Measurements from ENCODE around the gene ACTR5. TPM values are rescaled to one million over a fixed set of nuclear protein-coding genes. Genes with fewer than 3 reads are reported as not detected.
"Not testable (repeated sequence)": the region's sequence is repeated elsewhere in the genome, so short reads cannot be mapped to it uniquely, and the experiment has no call there.

ACTR5 gene
- total RNA-seq, 1 donor from 2014 or later = 3.0 TPM

DNA sequence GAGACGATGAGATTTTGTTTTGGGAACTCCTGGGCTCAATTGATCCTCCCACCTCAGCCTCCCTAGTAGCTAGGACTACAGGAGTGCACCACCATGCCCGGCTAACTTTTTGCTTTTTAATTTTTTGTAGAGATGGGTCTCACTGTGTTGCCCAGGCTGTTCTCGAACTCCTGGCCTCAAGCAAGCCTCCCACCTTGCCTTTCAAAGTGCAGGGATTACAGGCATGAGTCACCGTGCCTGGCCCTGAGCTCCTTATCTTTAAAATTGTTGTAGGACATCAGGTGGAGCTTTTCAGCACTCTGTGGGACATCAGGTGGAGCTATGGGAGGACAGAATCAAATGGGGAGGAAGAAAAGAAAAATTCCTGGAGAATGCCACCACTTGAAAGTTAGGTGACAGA lies 12.7 kb downstream of the ACTR5 start:
- intact Hi-C loops (cut with DNase I) = no loop called here
- no peak for DNase-seq (ENCODE audit: low spot score)

DNA sequence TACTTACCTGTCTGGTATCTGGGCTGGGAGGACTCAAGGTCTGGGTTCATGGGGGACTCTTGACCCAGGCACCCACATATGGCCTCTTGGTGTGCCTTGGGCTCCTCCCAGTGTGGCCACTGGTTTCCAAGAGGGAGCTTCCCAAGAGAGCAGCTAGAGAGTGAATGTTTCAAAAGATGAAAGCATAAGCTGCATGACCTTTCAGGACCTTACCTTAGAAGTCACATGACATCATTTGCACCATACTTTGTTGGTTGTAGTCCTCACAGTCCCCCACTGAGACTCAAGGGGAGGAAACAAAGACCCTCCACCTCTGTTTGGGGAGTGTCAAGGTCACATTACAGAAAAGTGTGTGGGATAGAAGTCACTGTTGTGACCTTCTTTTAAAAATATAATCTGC lies 13.9 kb downstream of the ACTR5 start:
- DNase-seq (ENCODE audit: low spot score) = no peak
- intact Hi-C loops (cut with DNase I) = no loop called here

GRCh38 chr20:38763616-38764015 lies 15.4 kb downstream of the ACTR5 start:
- no peak for DNase-seq (ENCODE audit: low spot score)
- intact Hi-C loops (cut with DNase I) = no loop called here

GRCh38 chr20:38764567-38765318 lies 16.5 kb downstream of the ACTR5 start:
- no peak for DNase-seq (ENCODE audit: low spot score)
- intact Hi-C loops (cut with DNase I) = no loop called here

DNA sequence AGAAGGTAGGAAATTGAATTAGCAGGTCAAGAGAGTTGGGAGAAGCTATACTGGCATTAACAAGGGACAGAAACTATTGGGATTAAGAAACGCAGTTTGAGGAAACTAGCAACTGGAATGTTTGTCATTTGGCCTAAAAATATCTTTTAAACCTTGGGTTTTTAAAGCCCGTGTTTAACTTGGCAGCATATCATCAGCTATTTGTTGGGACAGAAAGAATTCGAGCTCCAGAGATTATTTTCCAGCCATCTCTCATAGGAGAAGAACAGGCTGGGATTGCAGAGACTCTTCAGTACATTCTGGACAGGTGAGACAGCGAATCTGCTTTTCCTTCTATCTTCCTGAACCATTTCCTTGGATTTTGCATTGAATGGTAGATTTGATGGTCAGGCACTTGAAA lies 17.8 kb downstream of the ACTR5 start:
- intact Hi-C loops (cut with DNase I) = no loop called here

DNA sequence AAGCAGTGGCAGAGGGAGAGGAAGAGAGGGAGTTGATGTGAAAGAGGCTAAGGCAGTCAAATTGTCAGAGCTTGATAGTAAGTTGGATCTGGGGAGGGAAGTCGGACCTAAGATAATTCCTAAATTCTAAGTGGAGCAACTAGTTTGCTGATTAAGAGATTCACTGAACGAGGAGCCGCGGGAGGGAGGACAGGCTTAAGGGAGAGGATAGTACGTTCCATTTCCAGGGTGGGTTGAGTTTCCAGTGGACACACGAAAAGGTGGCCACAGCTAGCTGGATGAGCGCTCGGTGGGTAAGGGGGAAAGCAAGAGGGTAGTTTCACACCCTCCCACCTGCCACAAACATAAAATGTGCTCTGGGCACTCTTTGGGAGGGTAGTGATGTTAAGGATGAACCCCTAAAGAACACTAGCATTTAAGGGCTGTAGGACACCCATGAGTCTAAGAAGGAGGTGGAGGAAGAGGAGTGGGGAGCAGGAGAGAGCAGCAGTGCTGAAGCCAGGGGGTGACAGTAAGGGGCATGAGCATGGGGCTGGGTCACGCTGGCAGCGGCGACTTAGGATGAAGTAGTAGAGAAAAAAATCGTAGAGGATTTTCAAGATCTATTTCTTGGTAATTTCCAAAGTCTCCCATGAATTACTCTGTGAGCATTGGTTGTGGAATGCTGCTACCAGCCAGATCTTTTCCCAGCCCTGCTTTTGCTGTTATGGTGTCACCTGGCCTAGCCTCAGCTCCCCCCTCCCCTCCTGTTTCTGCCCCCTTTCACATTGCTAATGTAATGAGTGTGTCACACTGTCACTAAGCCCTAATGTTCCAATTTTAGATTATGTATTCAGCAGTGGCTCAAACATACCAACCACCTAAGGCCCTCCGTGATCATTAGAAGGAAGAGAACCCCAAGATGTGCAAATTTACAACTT lies 21.4 kb downstream of the ACTR5 start:
- no peak for DNase-seq (ENCODE audit: low spot score)
- intact Hi-C loops (cut with DNase I) = no loop called here

More for the DNA sequence above, 17.8 kb downstream of the ACTR5 start:
- no peak for DNase-seq (ENCODE audit: low spot score)

GRCh38 chr20:38770546-38770945 lies 22.3 kb downstream of the ACTR5 start:
- intact Hi-C loops (cut with DNase I) = no loop called here
- DNase-seq (ENCODE audit: low spot score) = no peak

DNA sequence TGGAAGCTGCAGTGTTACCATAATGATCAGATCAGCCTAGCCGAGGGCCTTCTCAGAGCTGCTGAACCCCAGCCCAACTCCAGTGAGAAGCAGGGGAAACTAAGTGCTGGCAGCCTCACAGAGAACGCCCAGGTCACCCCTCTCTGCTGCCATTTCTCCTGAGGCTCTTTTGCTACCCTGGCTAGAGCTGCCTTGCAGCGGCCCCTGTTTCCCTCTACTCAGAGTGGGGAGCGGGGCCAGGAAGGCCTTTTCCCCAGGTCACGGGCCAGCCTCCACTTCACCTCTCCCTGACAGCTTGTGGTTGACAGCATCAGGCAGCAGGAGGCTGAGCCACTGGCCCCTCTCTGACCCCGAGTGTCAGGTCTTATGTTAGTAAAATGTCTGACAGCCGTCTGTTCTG lies 22.7 kb downstream of the ACTR5 start:
- intact Hi-C loops (cut with DNase I) = no loop called here
- DNase-seq (ENCODE audit: low spot score) = no peak

DNA sequence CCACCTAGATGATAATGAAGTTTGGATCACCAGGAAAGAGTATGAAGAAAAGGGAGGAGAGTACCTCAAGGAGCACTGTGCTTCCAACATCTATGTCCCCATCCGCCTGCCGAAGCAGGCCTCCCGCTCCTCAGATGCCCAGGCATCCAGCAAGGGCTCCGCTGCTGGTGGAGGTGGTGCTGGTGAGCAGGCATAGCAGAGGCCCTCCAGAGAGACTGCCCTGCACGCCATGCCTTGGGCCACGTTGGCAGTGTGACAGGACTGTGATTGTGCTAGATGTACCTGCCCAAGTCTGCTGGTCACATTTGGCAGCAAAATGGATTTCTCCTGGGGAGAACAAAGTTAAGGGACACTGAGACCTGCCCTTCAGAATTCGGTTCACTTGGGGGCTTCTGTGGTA lies 23.4 kb downstream of the ACTR5 start:
- intact Hi-C loops (cut with DNase I) = no loop called here
- DNase-seq (ENCODE audit: low spot score) = no peak

- DNase-seq (ENCODE audit: low spot score) = no peak
- intact Hi-C loops (cut with DNase I) = no loop called here
These were observed 25.9 kb downstream of the ACTR5 start for GRCh38 chr20:38774167-38774566.

- DNase-seq (ENCODE audit: low spot score) = no peak
- intact Hi-C loops (cut with DNase I) = no loop called here
These were observed 28.1 kb downstream of the ACTR5 start for GRCh38 chr20:38776363-38776762.

DNA sequence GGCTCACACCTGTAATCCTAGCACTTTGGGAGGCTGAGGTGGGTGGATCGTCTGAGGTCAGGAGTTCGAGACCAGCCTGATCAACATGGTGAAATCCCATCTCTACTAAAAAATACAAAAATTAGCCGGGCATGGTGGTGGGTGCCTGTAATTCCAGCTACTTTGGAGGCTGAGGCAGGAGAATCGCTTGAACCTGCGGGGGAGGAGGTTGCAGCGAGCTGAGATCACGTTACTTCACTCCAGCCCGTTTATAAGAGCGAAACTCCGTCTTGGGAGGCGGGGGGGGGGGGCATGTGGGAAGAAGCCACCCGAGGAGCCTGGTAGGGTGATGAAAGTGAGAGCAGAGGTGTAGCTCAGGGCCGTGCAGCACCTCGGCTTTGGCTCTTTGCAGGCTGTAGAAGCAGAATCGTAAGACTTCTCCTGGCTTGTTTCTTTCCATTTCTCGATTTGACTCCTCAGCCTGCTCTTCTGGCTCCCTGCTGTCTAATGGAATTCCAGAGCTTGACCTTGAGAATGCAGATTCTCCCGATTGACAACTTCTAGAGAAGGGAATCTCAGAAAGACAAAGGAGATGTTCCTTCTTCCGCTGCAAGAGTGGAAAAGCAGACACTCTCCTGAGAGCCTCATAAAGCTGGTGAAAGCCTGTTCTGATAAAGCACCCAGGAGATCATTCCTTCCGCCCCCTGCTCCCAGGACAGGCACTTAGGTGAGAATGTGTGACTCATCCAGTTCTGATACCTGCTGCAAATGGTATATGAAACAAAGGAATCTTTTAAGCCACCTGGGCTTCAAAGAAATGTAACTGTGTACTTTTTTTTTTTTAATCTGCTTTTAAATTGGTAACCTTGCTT lies 31.2 kb downstream of the ACTR5 start:
- DNase-seq (ENCODE audit: low spot score) = no peak
- intact Hi-C loops (cut with DNase I) = no loop called here

DNA sequence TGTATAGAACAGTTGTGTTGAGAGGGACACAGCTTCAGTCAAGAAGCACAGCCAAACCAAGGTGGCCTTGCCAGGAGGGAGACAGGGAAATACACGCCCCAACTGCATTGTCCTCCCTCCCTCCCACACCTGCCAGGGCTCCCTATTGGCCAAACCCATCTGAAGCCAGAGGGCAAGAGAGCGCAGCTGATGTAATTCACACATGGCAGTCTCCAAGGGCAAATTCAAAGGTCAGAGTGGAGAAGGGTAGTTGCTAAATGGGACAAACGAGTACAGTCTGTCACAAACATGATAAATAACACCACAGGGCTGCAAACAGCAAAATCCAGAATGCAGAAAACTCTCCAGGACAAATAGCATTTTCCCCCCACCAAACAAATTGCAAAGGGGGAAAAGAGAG lies 34.0 kb downstream of the ACTR5 start:
- intact Hi-C loops (cut with DNase I) = no loop called here
- DNase-seq (ENCODE audit: low spot score) = no peak

GRCh38 chr20:38787870-38788269 lies 39.6 kb downstream of the ACTR5 start:
- intact Hi-C loops (cut with DNase I) = no loop called here
- no peak for DNase-seq (ENCODE audit: low spot score)

- no peak for DNase-seq (ENCODE audit: low spot score)
- intact Hi-C loops (cut with DNase I) = no loop called here
These were observed 41.4 kb downstream of the ACTR5 start for GRCh38 chr20:38789503-38790199.

DNA sequence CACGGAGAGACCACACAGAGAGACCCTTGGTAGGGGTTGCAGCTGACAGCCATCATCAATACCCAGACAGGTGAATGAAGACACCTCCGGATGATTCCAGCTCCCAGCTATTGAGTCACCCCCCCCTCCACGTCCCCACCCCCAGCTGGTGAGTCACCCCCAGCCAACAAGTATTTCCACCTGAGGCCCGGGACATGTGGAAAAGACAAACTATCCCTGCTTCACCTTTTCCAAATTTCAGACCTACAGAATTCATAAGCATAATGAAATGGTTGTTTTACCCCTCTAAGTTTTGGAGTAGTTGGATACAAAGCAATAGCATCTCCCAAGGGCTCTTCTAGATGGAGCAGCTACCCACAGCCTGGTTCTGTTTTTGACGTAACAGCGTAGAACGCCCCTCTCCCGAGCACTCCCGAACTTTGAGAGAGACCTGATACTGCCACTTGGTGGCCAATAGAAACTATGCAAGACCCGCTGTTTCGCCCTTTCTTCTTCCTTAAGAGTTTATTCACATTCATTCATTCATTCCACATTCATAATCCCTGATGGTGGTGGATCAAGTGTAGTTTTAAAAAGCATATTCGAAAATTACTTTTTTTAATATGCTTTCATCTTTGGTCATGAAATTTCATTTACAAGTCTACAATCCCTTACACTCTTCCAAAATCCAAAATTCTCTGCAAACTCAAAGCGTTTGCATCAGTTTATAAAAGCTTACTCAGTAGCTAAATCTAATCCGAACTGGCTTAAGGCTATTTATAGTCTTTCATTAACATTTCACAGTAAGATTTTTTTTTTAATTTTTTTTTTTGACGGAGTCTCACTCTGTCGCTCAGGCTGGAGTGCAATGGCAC lies 42.2 kb downstream of the ACTR5 start:
- no peak for DNase-seq (ENCODE audit: low spot score)
- intact Hi-C loops (cut with DNase I) = no loop called here

DNA sequence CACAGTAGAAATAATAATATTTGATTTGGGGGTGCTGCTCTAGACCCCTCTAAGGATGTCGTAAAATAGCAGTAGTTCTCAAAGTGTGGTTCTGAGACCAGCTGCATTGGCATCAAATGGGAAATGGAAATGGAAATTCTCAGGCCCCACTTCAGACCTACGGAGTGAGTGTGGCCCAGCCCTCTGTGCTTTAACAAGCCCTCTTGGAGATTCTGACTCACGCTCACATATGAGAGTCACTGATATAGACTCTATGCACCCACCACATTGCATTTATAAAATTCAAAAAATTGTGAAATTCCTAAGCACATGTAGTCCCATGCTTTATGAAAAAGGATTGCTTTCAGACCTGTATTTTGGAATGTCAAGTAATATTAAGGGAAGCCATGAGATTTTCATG lies 43.0 kb downstream of the ACTR5 start:
- intact Hi-C loops (cut with DNase I) = no loop called here
- DNase-seq (ENCODE audit: low spot score) = no peak

DNA sequence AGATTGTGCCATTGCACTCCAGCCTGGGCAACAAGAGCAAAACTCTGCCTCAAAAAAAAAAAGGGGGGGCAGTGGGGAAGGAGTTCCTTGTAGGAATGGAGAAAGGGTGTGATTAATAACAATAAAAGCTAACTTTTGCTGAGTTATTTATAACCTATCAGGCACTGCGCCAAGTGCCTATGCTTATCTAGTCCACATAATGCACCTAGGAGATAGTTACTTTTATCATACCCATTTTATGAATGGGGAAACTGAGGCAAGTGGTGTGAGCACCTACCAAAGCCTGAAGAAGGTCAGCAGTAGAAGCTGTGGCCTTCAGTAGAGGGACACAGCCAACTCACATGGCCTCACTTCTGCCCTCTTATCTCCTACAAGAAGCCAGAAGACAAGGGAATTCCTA lies 43.7 kb downstream of the ACTR5 start:
- intact Hi-C loops (cut with DNase I) = no loop called here
- no peak for DNase-seq (ENCODE audit: low spot score)

DNA sequence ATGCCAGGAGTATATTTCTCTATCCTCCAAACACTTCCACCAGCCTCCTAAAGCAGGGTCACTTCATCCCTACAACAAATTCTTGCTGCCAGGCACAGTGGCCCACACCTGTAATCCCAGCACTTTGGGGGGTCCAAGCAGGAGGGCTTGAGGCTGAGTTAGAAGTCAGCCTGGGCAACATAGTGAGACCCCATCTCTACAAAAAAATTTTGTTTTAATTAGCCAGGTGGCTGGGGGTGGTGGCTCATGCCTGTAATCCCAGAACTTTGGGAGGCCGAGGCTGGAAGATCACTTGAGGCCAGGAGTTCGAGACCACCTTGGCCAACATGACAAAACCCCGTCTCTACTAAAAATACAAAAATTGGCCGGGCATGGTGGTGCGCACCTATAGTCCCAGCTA lies 45.8 kb downstream of the ACTR5 start:
- intact Hi-C loops (cut with DNase I); DNase-seq (ENCODE audit: low spot score): not testable (repeated sequence)
